Activated CD8-positive, alpha-beta memory T cell treated with anti-CD3 and anti-CD28 coated beads for 48 hours (primary cell): Measurements from ENCODE around the gene ATP8A2.

Experiments used
- DNase-seq, 3 experiments: peaks; one replicate each; pipeline ENCODE4 v3.0.0-alpha.2; 2020; ENCODE audit warnings: low read depth in 2 of 3, low spot score in 2 of 3

Gene ATP8A2

GRCh38 chr13:25616674-25617073 lies 244.9 kb downstream of the ATP8A2 start:
- no peak for DNase-seq

GRCh38 chr13:25619897-25620296 lies 248.1 kb downstream of the ATP8A2 start:
- DNase-seq, result no peak

- DNase-seq, result no peak
These were observed 253.6 kb downstream of the ATP8A2 start for GRCh38 chr13:25625414-25625813.

GRCh38 chr13:25630329-25630900 lies 258.6 kb downstream of the ATP8A2 start:
- no peak for DNase-seq

GRCh38 chr13:25632166-25632888 lies 260.6 kb downstream of the ATP8A2 start:
- DNase-seq, result no peak

GRCh38 chr13:25633093-25633492 lies 261.3 kb downstream of the ATP8A2 start:
- DNase-seq, result no peak

GRCh38 chr13:25645681-25646080 lies 273.9 kb downstream of the ATP8A2 start:
- no peak for DNase-seq

- no peak for DNase-seq
These were observed 277.3 kb downstream of the ATP8A2 start for GRCh38 chr13:25649001-25649633.

GRCh38 chr13:25652764-25653163 lies 281.0 kb downstream of the ATP8A2 start:
- DNase-seq, result no peak

GRCh38 chr13:25654322-25654721 lies 282.5 kb downstream of the ATP8A2 start:
- no peak for DNase-seq

GRCh38 chr13:25657157-25657556 lies 285.4 kb downstream of the ATP8A2 start:
- DNase-seq, result no peak

GRCh38 chr13:25659091-25659795 lies 287.5 kb downstream of the ATP8A2 start:
- no peak for DNase-seq

GRCh38 chr13:25660996-25661395 lies 289.2 kb downstream of the ATP8A2 start:
- DNase-seq, result no peak

- no peak for DNase-seq
These were observed 290.7 kb downstream of the ATP8A2 start for GRCh38 chr13:25662516-25662915.

- DNase-seq, result no peak
These were observed 296.6 kb downstream of the ATP8A2 start for GRCh38 chr13:25668345-25668744.

- DNase-seq, result no peak
These were observed 301.9 kb downstream of the ATP8A2 start for GRCh38 chr13:25673711-25674110.

GRCh38 chr13:25674371-25674770 lies 302.6 kb downstream of the ATP8A2 start:
- no peak for DNase-seq

- no peak for DNase-seq
These were observed 303.3 kb downstream of the ATP8A2 start for GRCh38 chr13:25675060-25675459.

- DNase-seq, result no peak
These were observed 306.2 kb downstream of the ATP8A2 start for GRCh38 chr13:25677956-25678355.

- no peak for DNase-seq
These were observed 306.6 kb downstream of the ATP8A2 start for GRCh38 chr13:25678398-25678797.

- no peak for DNase-seq
These were observed 307.4 kb downstream of the ATP8A2 start for GRCh38 chr13:25679159-25679558.

GRCh38 chr13:25679936-25680335 lies 308.2 kb downstream of the ATP8A2 start:
- no peak for DNase-seq
